MM.1S (cell line): Measurements from ENCODE around the gene MOCOS.

Experiments
- DNase-seq: peaks from one replicate; pipeline ENCODE4 v3.0.0-alpha.2; 2015
- H2AFZ ChIP-seq: fragments of 300-600 bp; sonication (generic); 2 replicates; pipeline ENCODE4 v1.6.0; 2016; ENCODE audit warnings: antibody characterized with exemption, low read length
- H3F3A ChIP-seq: fragments of 300-600 bp; sonication (generic); 2 replicates; pipeline ENCODE4 v1.6.1; 2016; ENCODE audit warnings: mild to moderate bottlenecking, antibody characterized with exemption, low read length, moderate library complexity, mixed read lengths; ENCODE audit not compliant: insufficient read depth
- H3K27ac ChIP-seq: fragments of 300-600 bp; sonication (generic); 2 replicates; pipeline ENCODE4 v1.5.1; 2016; ENCODE audit warnings: mild to moderate bottlenecking, low read length
- H3K27me3 ChIP-seq: fragments of 300-600 bp; sonication (generic); replicated peaks from 2 replicates; pipeline ENCODE4 v1.6.0; 2016; ENCODE audit warnings: low read length; ENCODE audit not compliant: insufficient read depth
- H3K36me3 ChIP-seq: fragments of 300-600 bp; sonication (generic); replicated peaks from 2 replicates; pipeline ENCODE4 v1.6.1; 2016; ENCODE audit warnings: mild to moderate bottlenecking, low read length, mixed read lengths; ENCODE audit not compliant: insufficient read depth
- H3K4me1 ChIP-seq: fragments of 300-600 bp; sonication (generic); 2 replicates; pipeline ENCODE4 v1.6.1; 2016; ENCODE audit warnings: low read length, mixed read lengths
- H3K4me2 ChIP-seq: fragments of 300-600 bp; sonication (generic); 2 replicates; pipeline ENCODE4 v1.6.0; 2016; ENCODE audit warnings: low read depth, low read length
- H3K4me3 ChIP-seq: fragments of 300-600 bp; sonication (generic); 2 replicates; pipeline ENCODE4 v1.5.1; 2016; ENCODE audit warnings: low read length, mixed read lengths
- H3K79me2 ChIP-seq: fragments of 300-600 bp; sonication (generic); 2 replicates; pipeline ENCODE4 v1.6.1; 2016; ENCODE audit warnings: mixed run types, low read length, mixed read lengths
- H3K9ac ChIP-seq: fragments of 300-600 bp; sonication (generic); 2 replicates; pipeline ENCODE4 v1.6.1; 2016; ENCODE audit warnings: low read length, mixed read lengths
- H3K9me2 ChIP-seq: fragments of 300-600 bp; sonication (generic); replicated peaks from 2 replicates; pipeline ENCODE4 v1.6.1; 2016; ENCODE audit warnings: mild to moderate bottlenecking, low read length, mixed read lengths; ENCODE audit not compliant: insufficient read depth
- H3K9me3 ChIP-seq: fragments of 300-600 bp; sonication (generic); replicated peaks from 2 replicates; pipeline ENCODE4 v1.6.1; 2016; ENCODE audit warnings: mild to moderate bottlenecking, low read length, mixed read lengths; ENCODE audit not compliant: insufficient read depth
- H4K20me1 ChIP-seq: fragments of 300-600 bp; sonication (generic); 2 replicates; pipeline ENCODE4 v1.6.1; 2016; ENCODE audit warnings: mild to moderate bottlenecking, low read length, moderate library complexity, mixed read lengths; ENCODE audit not compliant: insufficient read depth
- CTCF ChIP-seq: fragments of 300-600 bp; sonication (generic); IDR thresholded peaks from 2 replicates; pipeline ENCODE4 v1.5.1; 2016; ENCODE audit warnings: antibody characterized with exemption, low read length, mixed read lengths
- EZH2 ChIP-seq: fragments of 300-600 bp; sonication (generic); optimal IDR thresholded peaks from 2 replicates; pipeline ENCODE3; 2017; ENCODE audit warnings: low read depth, mild to moderate bottlenecking, antibody characterized with exemption, low read length, mixed read lengths
- EZH2phosphoT487 ChIP-seq: fragments of 300-600 bp; sonication (generic); IDR thresholded peaks from 2 replicates; pipeline ENCODE4 v1.6.1; 2018; ENCODE audit warnings: antibody characterized with exemption, low read length

The MOCOS gene

GRCh38 chr18:36181441-36181840 is 5.9 kb upstream of the MOCOS start:
- no peak overlapping the region for H3K9ac ChIP-seq
- H3K36me3 ChIP-seq = no peaks in the 10 kb centered on the region
- no peaks in the 10 kb centered on the region for H3K9me3 ChIP-seq
- DNase-seq = no peak
- H3K79me2 ChIP-seq = no peaks in the 10 kb centered on the region
- H3F3A ChIP-seq = no peaks in the 10 kb centered on the region
- no peaks in the 10 kb centered on the region for H3K4me1 ChIP-seq
- no peak for TF ChIP-seq CTCF
- no peak for TF ChIP-seq EZH2
- no peak for TF ChIP-seq EZH2phosphoT487
- H3K4me3 ChIP-seq = no peak overlapping the region
- H2AFZ ChIP-seq = no peak overlapping the region
- peaks cover 4% of the 10 kb centered on the region; the same call in 1 of the 2 replicates for H4K20me1 ChIP-seq
- H3K4me2 ChIP-seq = no peak overlapping the region
- no peaks in the 10 kb centered on the region for H3K27me3 ChIP-seq
- no peak overlapping the region for H3K27ac ChIP-seq
- no peaks in the 10 kb centered on the region for H3K9me2 ChIP-seq

DNA sequence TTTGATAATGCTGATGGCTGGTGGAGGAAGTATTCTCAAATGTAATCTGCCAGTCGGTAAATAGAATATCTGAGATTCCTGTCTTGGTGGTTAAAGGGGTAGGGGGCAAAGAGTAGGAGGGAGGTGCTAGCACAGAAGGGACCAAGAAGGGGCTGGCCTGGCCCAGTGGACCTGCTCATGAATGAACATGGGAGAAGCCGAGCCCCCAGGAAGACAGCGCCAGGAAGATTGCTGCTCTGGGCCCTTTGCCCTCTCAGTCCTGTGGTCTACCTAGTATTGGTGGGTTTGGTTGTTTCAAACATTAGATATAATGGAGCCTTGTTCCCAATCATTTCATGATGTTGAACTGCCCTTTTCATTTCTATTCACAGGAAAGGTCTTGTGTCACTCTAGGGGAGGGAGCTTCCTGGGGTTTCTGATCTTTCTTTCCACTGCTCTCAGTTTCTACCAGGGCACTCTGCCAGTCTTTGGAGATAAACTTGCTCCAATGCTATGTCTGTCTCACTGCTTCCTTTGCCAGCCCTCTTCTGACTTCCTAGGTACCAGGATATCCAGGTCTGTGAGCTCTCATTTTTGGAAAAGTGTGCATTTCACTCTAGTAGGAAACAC is 5.3 kb upstream of the MOCOS start:
- Histone ChIP-seq H3K27ac (no peak overlapping the region), H3K4me2 (no peak overlapping the region), H3K4me3 (no peak overlapping the region), H3K27me3 (no peaks in the 10 kb centered on the region), H3K36me3 (no peaks in the 10 kb centered on the region), H3F3A (no peaks in the 10 kb centered on the region), H3K9me2 (no peaks in the 10 kb centered on the region), H2AFZ (no peak overlapping the region), H3K9me3 (no peaks in the 10 kb centered on the region), H3K79me2 (no peaks in the 10 kb centered on the region), H3K9ac (no peak overlapping the region), H3K4me1 (no peaks in the 10 kb centered on the region), H4K20me1 (peaks cover 4% of the 10 kb centered on the region; the same call in 1 of the 2 replicates)
- TF ChIP-seq EZH2phosphoT487 (no peak), CTCF (no peak), EZH2 (no peak)
- no peak for DNase-seq

DNA sequence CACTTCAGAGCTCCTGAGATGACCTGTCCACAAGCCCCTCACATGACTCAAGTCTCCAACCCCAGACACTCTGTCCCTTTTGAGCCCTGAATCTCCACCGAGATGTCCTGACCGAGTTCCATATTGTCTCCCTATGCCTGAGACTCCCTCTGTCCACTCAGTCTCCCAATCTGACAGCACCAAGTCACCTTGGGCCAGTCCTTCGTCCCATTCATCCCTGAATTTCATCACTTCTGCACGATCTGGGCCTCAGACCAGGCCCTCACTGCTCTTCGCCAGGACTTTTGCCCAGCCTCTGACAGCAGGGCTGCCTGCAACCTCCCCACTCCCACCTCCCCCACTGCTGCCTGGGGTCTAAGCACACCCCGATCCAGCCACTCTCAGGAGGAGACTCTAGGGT is 4.3 kb upstream of the MOCOS start:
- H3K27ac ChIP-seq = no peak overlapping the region
- TF ChIP-seq CTCF (no peak), EZH2 (no peak), EZH2phosphoT487 (no peak)
- no peak overlapping the region for H3K4me2 ChIP-seq
- no peaks in the 10 kb centered on the region for H3K9me2 ChIP-seq
- no peaks in the 10 kb centered on the region for H3K9me3 ChIP-seq
- H2AFZ ChIP-seq = no peak overlapping the region
- no peaks in the 10 kb centered on the region for H3K79me2 ChIP-seq
- no peak for DNase-seq
- peaks cover 4% of the 10 kb centered on the region; the same call in 1 of the 2 replicates for H4K20me1 ChIP-seq
- no peak overlapping the region for H3K4me3 ChIP-seq
- no peak overlapping the region for H3K9ac ChIP-seq
- 0 out of 2 replicates have a peak, but pooled peaks cover under 1% of the 10 kb centered on the region for H3K27me3 ChIP-seq
- H3K4me1 ChIP-seq = no peaks in the 10 kb centered on the region
- no peaks in the 10 kb centered on the region for H3K36me3 ChIP-seq
- H3F3A ChIP-seq = no peaks in the 10 kb centered on the region
